GM12878 (cell line): ENCODE data around the gene RPS6KC1. TPM values are rescaled to one million over a fixed set of nuclear protein-coding genes. Genes with fewer than 3 reads are reported as not detected.

Experiments used
- ATAC-seq: fragments of 200-7000 bp; cut with Tn5 transposase; 3 replicates; pipeline ENCODE4 v1.9.1; 2020; ENCODE audit warnings: mild to moderate bottlenecking, moderate library complexity
- BruUV-seq: library from RNA; stranded (reverse); fragments of 400-500 nt; replicated peaks from 2 replicates; lab custom pipeline; 2021; lab: Mats Ljungman, UMichigan
- CTCF ChIA-PET: fragments of 300-600 bp; sonication (Branson Sonifier 250); formaldehyde crosslinking; extraction: SDS; loops from one replicate; lab custom pipeline; 2021; ENCODE audit warnings: inconsistent platforms; lab: Yijun Ruan, JAX
- POLR2A ChIA-PET: fragments of 350-600 bp; formaldehyde crosslinking; extraction: SDS; loops from one replicate; lab custom pipeline; 2021; ENCODE audit warnings: inconsistent platforms; lab: Charles Lee
- RAD21 ChIA-PET: fragments of 300-600 bp; sonication (Branson Sonifier 250); formaldehyde crosslinking; loops from one replicate; lab custom pipeline; 2023; ENCODE audit warnings: antibody characterized with exemption; ENCODE audit not compliant: unreplicated experiment; lab: Charles Lee
- SMC1A ChIA-PET: fragments of 300-600 bp; sonication (Branson Sonifier 250); formaldehyde crosslinking; loops from one replicate; lab custom pipeline; 2023; ENCODE audit not compliant: unreplicated experiment, uncharacterized antibody; lab: Charles Lee
- DNase-seq: peaks from one replicate; pipeline ENCODE4 v3.0.0-alpha.2; 2011; ENCODE audit warnings: low read depth, low spot score
- FAIRE-seq: peaks from 3 replicates; lab custom pipeline; 2011; peaks lifted over from hg19 to GRCh38; lab: Jason Lieb, UNC
- H2AFZ ChIP-seq: 2 replicates; pipeline ENCODE4 v1.6.0; 2011; ENCODE audit warnings: low read depth, low read length, control low read depth; ENCODE audit not compliant: control insufficient read depth
- H3K27ac ChIP-seq: 2 replicates; pipeline ENCODE4 v1.5.1; 2011; ENCODE audit warnings: control low read depth; ENCODE audit not compliant: control insufficient read depth, insufficient read depth
- H3K27me3 ChIP-seq, 2 experiments: replicated peaks in 1 of 2; 2 replicates each; pipeline versions ENCODE4 v1.6.0 to v1.6.1; 2011; ENCODE audit warnings: low read length in 1 of 2; ENCODE audit not compliant: control insufficient read depth in 2 of 2, insufficient read depth in 2 of 2
- H3K36me3 ChIP-seq, 2 experiments: 2 replicates each; pipeline ENCODE4 v1.5.1; 2011; ENCODE audit warnings: low read length in 1 of 2; ENCODE audit not compliant: control insufficient read depth in 2 of 2, insufficient read depth in 2 of 2
- H3K4me1 ChIP-seq: 2 replicates; pipeline ENCODE4 v1.6.1; 2011; ENCODE audit warnings: mild to moderate bottlenecking, low read length, moderate library complexity, mixed read lengths; ENCODE audit not compliant: control insufficient read depth, insufficient read depth
- H3K4me2 ChIP-seq: 2 replicates; pipeline ENCODE4 v1.6.0; 2011; ENCODE audit warnings: control low read depth; ENCODE audit not compliant: control insufficient read depth, insufficient read depth
- H3K4me3 ChIP-seq: fragments of 200-600 bp; sonication (generic); 2 replicates; pipeline ENCODE4 v1.5.1; 2016
- H3K79me2 ChIP-seq: 2 replicates; pipeline ENCODE4 v1.6.0; 2011; ENCODE audit warnings: low read length; ENCODE audit not compliant: control insufficient read depth, insufficient read depth
- H3K9ac ChIP-seq: 2 replicates; pipeline ENCODE4 v1.8.0; 2011; ENCODE audit warnings: low read length, control low read depth, mixed read lengths; ENCODE audit not compliant: control insufficient read depth, insufficient read depth
- H3K9me3 ChIP-seq: replicated peaks from 3 replicates; pipeline ENCODE4 v1.5.1; 2011; ENCODE audit warnings: mild to moderate bottlenecking, low read length; ENCODE audit not compliant: control insufficient read depth, insufficient read depth
- H4K20me1 ChIP-seq: 2 replicates; pipeline ENCODE4 v1.6.0; 2011; ENCODE audit not compliant: control insufficient read depth, insufficient read depth
- NRF1 ChIP-seq: conservative IDR thresholded peaks from 2 replicates; pipeline ENCODE4 v1.6.1; 2011; ENCODE audit warnings: mild to moderate bottlenecking, low read depth, low read length, improper control_type of control experiment
- PML ChIP-seq: IDR thresholded peaks from 2 replicates; pipeline ENCODE4 v1.6.1; 2012; ENCODE audit warnings: low read length, inconsistent platforms
- RUNX3 ChIP-seq: IDR thresholded peaks from 2 replicates; pipeline ENCODE4 v1.6.1; 2012; ENCODE audit warnings: low read length, inconsistent platforms
- SMC3 ChIP-seq: IDR thresholded peaks from 2 replicates; pipeline ENCODE4 v1.6.1; 2011; ENCODE audit warnings: low read length, improper control_type of control experiment, borderline replicate concordance
- ZBED1 ChIP-seq: IDR thresholded peaks from 2 replicates; pipeline ENCODE4 v1.6.1; 2016; ENCODE audit warnings: borderline replicate concordance
- WGBS: methylation state at CpG from one replicate; pipeline ENCODE4 v1.1.6; 2016; ENCODE audit warnings: low lambda C conversion rate; ENCODE audit not compliant: insufficient replicate concordance, insufficient coverage; ENCODE audit errors: missing lambda C conversion rate; 5-methylcytosine and 5-hydroxymethylcytosine counted together
- in situ Hi-C: fragments of 300-500 bp; cut with MboI; formaldehyde crosslinking; loops from 9 replicates; pipeline ENCODE4 v1.14.3; 2018; ENCODE audit warnings: mixed read lengths
- intact Hi-C: fragments of 100-400 bp; cut with micrococcal nuclease; formaldehyde crosslinking; loops from one replicate; pipeline ENCODE4 v1.14.2; 2022; ENCODE audit not compliant: unreplicated experiment
- polyA plus RNA-seq, 11 experiments: library from polyadenylated mRNA; depleted of rRNA in 4 of 11; unstranded in 6 of 11; stranded (reverse) in 5 of 11; fragments of >200 nt; fragmentation: Nextera tagmentation in 4 of 11; fragmentation: Illumina TruSeq in 1 of 11; extraction: Ambion mirVana in 4 of 11; extraction: Trizol in 1 of 11; gene quantifications; 1 replicate in 1 of 11; 2 replicates in 10 of 11; pipeline versions ENCODE4 v1.2.1 to v1.2.3, GENCODE V29; 2011 to 2016; ENCODE audit warnings: inconsistent platforms in 2 of 11, missing spikeins in 2 of 11, low read depth in 1 of 11
- total RNA-seq, 4 experiments: library from RNA; depleted of rRNA in 3 of 4; stranded (reverse); fragments of >200 nt in 3 of 4; fragmentation: Illumina TruSeq in 1 of 4; extraction: Trizol in 1 of 4; gene quantifications; 2 replicates each; pipeline versions ENCODE4 v1.2.1 to v1.2.3, GENCODE V29; 2013 to 2021
- TF ChIP-seq, protein P1 (sequence below): fragments of 450-650 bp; formaldehyde crosslinking; IDR thresholded peaks from 2 replicates; pipeline ENCODE4 v1.4.0; 2020; ENCODE audit warnings: mild to moderate bottlenecking, moderate library complexity
- TF ChIP-seq, protein P2 (sequence below): IDR thresholded peaks from 2 replicates; pipeline ENCODE4 v1.6.1; 2012; ENCODE audit warnings: low read depth, low read length, improper control_type of control experiment

Gene RPS6KC1
- total and polyA plus RNA-seq, 10 of the 15 experiments (the other 5 are each of a cell fraction or from before 2014, with no cell fraction given), result 2.9 to 17.3 (median 12.2) TPM

DNA sequence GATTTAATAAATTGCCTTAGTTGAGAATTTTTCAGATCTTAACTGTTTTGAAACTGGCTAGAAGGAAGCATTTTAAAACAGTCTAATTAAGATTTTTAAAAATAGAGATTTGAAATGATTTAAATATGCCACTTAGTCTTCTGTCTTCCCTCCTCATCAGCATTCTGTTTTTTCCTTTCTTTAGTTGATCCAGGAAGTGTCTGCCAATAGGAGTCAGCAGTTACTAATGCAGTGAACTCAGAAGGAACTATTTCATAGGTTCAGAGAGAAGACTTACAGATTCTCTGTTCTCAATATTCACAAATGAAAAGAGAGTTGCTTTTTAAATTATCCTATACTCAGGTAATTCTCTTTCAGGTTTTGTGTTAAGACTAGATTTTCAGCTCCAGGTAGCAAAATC lies 84.5 kb downstream of the RPS6KC1 start (continued):
- TF ChIP-seq SMC3 (no peak), PML (no peak)
- TF ChIP-seq, protein P1, sequence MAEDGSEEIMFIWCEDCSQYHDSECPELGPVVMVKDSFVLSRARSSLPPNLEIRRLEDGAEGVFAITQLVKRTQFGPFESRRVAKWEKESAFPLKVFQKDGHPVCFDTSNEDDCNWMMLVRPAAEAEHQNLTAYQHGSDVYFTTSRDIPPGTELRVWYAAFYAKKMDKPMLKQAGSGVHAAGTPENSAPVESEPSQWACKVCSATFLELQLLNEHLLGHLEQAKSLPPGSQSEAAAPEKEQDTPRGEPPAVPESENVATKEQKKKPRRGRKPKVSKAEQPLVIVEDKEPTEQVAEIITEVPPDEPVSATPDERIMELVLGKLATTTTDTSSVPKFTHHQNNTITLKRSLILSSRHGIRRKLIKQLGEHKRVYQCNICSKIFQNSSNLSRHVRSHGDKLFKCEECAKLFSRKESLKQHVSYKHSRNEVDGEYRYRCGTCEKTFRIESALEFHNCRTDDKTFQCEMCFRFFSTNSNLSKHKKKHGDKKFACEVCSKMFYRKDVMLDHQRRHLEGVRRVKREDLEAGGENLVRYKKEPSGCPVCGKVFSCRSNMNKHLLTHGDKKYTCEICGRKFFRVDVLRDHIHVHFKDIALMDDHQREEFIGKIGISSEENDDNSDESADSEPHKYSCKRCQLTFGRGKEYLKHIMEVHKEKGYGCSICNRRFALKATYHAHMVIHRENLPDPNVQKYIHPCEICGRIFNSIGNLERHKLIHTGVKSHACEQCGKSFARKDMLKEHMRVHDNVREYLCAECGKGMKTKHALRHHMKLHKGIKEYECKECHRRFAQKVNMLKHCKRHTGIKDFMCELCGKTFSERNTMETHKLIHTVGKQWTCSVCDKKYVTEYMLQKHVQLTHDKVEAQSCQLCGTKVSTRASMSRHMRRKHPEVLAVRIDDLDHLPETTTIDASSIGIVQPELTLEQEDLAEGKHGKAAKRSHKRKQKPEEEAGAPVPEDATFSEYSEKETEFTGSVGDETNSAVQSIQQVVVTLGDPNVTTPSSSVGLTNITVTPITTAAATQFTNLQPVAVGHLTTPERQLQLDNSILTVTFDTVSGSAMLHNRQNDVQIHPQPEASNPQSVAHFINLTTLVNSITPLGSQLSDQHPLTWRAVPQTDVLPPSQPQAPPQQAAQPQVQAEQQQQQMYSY, result no peak
- TF ChIP-seq, protein P2, sequence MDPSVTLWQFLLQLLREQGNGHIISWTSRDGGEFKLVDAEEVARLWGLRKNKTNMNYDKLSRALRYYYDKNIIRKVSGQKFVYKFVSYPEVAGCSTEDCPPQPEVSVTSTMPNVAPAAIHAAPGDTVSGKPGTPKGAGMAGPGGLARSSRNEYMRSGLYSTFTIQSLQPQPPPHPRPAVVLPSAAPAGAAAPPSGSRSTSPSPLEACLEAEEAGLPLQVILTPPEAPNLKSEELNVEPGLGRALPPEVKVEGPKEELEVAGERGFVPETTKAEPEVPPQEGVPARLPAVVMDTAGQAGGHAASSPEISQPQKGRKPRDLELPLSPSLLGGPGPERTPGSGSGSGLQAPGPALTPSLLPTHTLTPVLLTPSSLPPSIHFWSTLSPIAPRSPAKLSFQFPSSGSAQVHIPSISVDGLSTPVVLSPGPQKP, result no peak

DNA sequence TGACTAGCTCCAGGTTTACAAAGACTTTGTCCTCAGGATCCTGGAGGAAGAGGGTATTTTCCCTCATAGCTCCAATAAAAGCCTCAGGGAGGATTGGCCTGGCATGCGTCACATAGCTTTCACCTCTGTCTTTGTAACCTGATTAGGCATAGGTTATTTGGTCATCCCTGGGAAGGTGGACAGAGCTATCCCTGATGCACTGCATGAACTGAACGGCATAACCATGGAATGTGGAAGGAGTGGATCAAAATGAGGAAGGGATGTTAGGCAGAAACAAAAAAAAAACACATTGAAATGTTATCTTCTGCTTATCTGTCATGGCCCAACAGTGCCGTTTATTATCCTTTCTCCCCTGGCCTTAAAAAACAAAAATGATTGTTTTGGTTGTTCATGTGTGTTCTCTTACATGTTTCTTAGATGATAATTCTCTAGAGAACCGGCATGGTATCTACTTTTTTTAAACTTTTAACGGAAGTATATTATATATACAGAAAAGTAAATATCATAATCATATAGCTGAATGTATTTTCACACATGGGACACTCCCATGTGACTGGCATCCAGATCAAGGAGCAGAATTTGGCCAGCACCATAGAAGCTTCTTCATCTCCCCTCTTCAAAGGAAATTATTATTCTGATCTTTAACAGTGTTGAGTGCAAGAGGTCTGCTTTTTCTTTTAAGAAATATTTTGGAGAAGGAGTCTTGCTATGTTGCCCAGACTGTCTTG lies 85.3 kb downstream of the RPS6KC1 start:
- DNase-seq, result no peak
- intact Hi-C loops (no loop called here), in situ Hi-C loops (no loop called here)
- Histone ChIP-seq H3K4me1 (no peaks in the 10 kb centered on the region), H4K20me1 (no peaks in the 10 kb centered on the region), H2AFZ (no peak overlapping the region), H3K4me3 (no peak overlapping the region), H3K9ac (no peak overlapping the region), H3K79me2 (no peaks in the 10 kb centered on the region), H3K27ac (no peak overlapping the region), H3K27me3 (no peaks in the 10 kb centered on the region), H3K36me3 (no peaks in the 10 kb centered on the region), H3K4me2 (no peak overlapping the region), H3K9me3 (peaks cover 1% of the 10 kb centered on the region)
- RAD21 ChIA-PET, result no interaction called here
- TF ChIP-seq ZBED1, result no peak
- no peak for TF ChIP-seq NRF1
- TF ChIP-seq RUNX3, result no peak
- CTCF ChIA-PET, result interaction anchor here (1.3 to 2.1 kb wide), 2 partner anchors 12 to 14 kb away, joined by 6 to 10 read pairs; no protein-coding TSS in a partner anchor
- POLR2A ChIA-PET, result no interaction called here
- 76% methylated on average over 5 of the region's 5 CpGs for WGBS
- SMC1A ChIA-PET, result interaction anchor here (0.6 to 1.5 kb wide), 5 partner anchors 10 to 25 kb away, joined by 3 to 5 read pairs (median 4); no protein-coding TSS in a partner anchor
- no peak for ATAC-seq
- no TSS peak for BruUV-seq
- FAIRE-seq, result no peak
